A549 (cell line): ENCODE results near the gene MEN1.

Source experiments
- NR3C1 ChIP-seq: fragments of >200 bp; sonication (Bioruptor Twin); formaldehyde crosslinking; IDR thresholded peaks from 3 replicates; pipeline ENCODE4 v1.6.1; 2017
- TF ChIP-seq, protein P1 (sequence below): fragments of >200 bp; sonication (Bioruptor Twin); formaldehyde crosslinking; IDR thresholded peaks from 3 replicates; pipeline ENCODE4 v1.5.1; 2016

DNA sequence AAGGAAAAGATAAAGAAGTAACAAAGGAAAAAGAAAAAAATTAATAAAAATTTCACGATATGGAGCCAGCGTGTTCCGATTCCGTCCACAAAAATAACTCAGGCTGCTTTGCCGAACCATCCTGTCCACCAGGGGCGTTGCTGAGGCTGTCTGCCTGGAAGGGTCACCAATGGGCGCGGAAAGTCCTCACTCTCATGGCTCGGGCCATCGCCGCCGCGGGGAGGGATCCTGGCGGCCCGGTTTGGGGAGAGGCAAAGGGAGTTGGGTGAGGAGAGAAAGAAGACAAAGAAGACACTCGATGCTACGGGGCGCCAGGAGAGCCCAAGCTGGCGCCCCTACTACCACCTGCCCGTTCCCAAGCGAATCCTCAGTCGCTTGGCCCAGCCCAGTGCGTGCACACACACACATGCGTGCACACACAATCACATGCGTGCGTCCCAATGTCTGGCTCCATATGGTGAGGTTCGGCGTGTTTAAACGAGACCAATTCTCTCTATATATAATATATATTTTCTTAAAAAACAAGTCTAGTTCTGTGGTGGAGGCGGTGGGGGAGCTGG lies 45.0 kb downstream of the MEN1 start:
- TF ChIP-seq, protein P1, sequence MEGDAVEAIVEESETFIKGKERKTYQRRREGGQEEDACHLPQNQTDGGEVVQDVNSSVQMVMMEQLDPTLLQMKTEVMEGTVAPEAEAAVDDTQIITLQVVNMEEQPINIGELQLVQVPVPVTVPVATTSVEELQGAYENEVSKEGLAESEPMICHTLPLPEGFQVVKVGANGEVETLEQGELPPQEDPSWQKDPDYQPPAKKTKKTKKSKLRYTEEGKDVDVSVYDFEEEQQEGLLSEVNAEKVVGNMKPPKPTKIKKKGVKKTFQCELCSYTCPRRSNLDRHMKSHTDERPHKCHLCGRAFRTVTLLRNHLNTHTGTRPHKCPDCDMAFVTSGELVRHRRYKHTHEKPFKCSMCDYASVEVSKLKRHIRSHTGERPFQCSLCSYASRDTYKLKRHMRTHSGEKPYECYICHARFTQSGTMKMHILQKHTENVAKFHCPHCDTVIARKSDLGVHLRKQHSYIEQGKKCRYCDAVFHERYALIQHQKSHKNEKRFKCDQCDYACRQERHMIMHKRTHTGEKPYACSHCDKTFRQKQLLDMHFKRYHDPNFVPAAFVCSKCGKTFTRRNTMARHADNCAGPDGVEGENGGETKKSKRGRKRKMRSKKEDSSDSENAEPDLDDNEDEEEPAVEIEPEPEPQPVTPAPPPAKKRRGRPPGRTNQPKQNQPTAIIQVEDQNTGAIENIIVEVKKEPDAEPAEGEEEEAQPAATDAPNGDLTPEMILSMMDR, result no peak; the same call in none of the 3 replicates
- no peak for TF ChIP-seq NR3C1
